NCI-H748 treated with DMSO at 0.1 percent for 48 hours (cell line): ENCODE results near the gene COX17.

ENCODE experiments used
- DNase-seq: peaks from one replicate; lab custom pipeline; 2025; lab: John Stamatoyannopoulos, UW

COX17 gene

DNA sequence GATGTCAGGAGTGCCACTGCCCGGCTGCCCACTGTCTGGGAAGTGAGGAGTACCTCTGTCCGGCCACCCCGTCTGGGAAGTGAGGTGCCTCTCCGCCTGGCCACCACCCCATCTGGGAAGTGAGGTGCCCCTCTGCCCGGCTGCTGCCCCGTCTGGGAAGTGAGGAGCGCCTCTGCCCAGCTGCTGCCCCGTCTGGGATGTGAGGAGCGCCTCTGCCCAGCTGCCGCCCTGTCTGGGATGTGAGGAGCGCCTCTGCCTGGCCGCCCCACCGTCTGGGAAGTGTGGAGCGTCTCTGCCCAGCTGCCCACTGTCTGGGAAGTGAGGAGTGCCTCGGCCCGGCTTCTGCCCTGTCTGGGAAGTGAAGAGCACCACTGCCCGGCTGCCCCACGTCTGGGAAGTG is 3.3 kb downstream of the COX17 start:
- no peak for DNase-seq

DNA sequence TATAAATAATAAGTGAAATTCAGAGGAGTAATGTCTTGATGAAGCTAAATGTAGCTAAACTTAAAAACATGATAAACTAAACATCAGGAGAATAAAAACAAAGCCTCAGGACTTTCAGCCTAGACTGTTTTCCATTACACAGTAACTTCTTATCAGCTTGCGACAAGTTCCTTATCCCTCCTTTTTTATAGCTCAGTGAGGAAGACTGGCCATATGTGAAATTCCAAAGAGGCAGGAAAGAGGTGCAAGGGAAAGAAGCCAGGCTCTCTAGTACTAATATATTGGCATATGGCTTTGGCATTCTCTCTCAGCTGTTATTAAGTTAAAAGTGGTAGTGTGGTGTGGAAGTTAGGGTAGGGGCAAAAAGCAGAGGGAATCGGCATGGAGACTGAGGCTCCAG is 4.4 kb downstream of the COX17 start:
- DNase-seq: no peak

DNA sequence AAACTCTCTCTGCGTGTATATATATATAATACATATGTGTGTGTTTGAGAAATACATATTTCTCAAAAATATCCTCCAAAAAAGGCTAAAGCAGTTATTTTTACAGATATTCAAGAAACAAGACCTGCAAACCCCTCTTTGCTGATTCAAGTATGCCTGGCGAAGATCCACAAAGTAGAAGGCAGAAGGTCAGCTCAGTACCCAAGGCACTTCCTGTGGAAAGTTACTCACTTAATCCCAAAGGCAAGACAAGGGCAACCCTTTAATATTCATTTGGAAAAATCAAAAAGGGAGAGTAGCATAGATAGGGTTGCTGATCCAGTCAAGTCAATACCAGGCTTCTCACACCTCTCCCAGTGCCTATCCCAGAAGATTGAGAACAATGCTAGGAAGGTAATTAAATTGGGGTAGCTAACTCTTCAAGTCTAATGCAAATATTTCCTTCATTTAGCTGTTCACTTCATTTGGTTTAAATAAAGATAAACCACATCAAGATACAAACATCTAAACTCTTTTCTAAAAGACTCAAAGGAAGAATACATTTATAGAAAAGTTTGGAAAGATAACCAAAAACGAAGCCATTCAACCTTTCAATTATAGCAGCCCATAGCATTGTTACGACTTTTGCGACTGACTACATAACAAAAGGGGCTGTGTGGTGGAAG is 7.2 kb downstream of the COX17 start:
- DNase-seq: no peak

DNA sequence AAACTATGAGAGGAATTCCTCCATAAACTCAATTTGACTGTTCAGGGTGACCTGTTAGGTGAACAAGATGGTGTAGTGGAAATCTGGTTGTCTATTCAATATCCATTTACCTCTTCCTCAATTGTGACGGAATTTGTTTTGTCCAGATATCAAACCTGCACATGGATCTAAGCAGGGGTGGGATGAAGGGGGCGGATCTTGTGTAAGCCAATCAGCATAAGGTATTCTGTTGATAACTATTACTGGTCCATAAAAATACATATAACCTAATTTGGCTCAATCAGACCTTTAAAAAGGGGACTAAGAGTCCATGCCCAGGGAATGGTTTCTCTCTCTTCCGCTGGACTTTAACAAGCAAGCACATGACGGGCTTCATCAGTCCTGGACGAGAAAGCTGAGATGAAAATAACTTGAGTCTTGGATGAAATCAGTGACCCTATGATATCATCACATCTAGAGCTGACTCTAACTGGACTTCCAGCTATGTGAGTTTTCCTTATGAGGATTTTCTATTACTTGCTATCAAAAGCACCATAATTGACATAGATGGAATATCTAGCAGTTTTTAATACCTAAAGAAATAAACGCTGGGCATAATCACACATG is 11.1 kb downstream of the COX17 start:
- DNase-seq: no peak

DNA sequence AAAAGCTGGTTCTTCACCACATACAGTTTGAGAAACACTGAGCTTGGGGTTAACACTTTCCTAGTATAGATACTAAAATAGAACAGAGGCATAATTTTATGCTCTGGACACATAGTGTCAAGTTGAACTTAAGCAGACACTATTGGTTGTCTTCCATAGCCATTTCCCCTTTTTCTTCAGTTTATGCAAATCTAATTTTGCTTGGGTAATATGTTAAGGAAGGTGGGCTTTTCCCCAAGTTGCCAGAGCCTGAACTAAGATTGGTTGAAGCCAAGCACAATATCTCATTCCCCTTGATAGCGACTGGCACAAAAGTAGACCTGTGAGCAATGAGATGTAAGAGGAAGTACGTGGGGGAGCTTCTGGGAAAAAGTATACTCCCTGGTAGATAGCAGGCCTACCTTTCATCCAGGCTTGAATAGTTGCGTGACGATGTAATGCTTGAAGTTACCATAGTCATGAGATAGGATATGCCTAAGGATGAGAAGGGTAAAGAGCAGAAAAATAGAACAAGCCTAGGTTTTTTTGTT is 12.3 kb downstream of the COX17 start:
- no peak for DNase-seq

DNA sequence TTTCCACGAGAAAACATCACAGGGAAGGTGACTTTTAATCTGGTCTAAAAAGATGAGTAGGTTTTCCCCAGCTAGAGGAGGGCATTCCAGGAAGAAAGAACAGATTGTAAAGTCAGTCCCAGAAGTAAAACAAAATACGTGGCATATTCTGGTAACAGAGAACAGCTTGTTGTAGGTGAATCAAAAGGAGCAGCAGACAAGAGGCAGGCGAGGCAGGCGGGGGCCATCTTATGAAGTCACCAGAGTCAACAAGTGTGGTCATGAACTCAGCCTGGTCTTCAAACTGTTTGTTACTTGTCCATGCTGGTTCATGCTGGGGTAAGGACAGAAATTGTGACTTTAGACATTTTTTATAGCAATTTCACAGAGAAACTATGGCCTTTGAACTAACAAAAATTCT is 12.8 kb downstream of the COX17 start:
- no peak for DNase-seq

DNA sequence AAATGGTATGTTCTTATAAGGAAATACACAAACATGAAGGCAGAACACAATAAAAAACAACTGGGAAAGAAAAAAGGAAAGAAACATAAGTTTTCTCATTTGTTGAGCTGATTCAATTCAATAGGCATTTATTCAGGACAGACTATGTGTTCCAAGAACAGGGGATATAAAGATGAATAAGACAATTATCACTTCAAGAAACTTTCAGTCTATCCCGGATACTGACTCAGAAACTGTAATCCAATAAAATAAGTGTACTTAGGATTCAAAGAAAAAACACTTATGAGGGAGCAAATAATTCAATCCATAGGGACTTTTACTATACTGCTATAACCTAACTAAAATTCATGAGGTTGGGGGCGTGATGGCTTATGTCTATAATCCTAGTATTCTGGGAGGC is 13.3 kb downstream of the COX17 start:
- no peak for DNase-seq

DNA sequence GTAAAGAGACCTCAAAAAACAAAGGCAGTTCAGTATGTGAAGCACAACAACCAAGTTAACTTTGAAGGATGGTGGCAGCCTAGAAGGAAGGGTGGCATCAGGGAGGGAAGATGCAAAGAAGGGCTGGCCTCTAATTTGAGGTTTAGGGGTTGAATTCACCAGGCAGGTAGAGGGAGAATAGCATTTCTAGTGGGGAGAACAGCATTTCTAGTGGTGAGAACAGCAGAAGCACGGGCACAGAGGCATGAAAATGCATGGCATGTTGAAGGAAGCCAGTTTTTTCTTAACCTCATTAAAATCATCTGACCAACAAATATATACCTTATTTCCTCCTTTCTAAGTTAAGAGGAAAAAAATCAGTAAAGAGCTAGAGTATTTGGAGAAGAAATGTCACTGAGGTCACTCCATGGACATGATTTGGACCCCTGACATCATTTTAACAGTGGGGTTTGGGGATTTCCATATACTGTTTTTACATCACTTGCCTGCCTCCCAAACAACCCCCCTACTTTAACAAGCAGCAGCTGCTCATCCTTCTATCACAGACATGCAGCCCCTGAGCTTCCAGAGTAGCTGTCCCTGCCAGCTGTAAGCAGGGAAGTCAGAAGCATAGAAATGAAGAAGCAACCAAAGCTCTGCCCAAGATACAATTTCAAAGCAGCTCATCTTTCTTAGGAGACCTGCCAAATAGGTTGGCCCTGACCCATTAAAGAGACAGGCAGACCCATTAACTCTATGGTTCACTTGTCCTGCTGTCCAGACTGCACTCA is 14.4 kb downstream of the COX17 start:
- no peak for DNase-seq

DNA sequence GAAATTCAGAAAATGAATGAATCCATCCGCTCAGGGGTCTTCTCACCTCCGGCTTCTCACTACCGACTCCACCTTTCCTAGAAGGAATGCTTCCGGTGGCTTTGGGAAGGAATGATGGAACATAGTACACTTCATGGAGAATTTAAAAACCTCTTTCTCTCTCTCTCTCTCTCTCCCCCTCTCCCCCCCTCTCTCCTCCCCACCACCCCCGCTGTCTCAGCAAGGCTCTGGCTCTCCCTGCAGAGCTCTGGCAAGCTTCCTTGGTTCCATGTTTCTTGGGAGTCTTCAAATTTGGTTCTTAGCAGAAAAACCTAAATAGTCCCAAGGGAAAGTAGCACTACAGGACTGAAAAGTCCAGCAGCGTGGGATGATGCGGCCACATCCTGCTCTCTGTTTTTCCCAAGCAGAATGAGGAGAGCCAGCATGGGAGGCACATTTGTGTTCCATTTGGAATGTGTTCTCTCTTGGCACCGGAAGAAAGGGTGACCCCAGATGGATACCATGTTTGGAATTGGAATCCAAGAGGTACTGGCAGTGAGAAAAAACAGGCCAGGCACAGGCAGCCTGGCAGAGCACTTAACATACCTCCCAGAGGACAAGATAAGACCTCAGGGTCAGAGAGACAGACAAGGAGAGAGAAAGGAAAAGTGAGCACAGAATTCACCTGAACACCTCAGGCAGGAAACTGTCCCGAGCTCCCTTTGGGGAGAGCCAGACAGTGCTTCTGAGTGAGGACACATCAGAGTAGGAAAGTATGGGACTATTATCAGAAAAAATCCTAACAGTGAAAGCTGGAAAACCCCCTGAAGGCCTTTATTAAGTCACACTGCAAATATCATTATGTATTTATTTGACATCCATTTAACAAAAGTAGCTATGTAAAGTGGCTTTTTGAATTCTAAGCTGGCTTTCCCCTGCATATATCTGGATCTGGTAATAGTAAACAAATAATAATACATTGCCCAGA is 16.4 kb downstream of the COX17 start, which contains the start of gene POPDC2:
Gene POPDC2, minus strand, starts transcription at position 116 of the 967 bp plus-strand sequence. CDS start 166 bp downstream, outside the sequence.
- no peak for DNase-seq

DNA sequence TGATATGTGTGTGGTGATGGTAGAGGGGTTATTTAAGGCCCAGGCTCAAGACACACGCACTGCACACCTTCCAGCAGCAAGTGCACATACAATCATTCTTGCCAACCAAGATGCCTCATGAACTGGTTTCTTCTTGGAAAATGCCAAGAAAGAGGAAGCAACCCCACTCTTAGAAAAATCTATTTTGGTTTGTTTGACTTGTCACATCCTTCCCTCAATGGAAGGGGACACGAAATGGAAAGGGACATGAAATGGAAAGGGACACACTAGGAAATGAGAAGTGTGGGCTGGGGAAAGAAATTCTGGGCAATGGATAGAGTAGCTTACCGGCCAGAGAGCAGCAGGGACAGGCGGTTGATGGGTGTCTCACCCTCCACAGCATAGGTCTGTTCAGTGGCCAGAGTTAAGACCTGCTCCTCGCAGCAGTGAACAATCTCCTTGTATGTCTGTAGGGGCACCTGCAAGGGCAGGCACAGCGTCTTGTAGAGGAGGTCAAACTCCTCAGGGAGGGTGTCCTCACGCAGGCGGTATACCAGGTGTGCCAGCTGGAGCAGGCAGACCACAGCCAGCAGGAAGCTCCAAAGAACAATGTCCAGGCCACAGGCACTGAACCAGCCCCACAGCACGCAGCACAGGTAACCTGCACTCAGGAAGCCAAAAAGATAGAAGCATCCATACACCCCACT is 17.5 kb downstream of the COX17 start:
- DNase-seq: no peak

DNA sequence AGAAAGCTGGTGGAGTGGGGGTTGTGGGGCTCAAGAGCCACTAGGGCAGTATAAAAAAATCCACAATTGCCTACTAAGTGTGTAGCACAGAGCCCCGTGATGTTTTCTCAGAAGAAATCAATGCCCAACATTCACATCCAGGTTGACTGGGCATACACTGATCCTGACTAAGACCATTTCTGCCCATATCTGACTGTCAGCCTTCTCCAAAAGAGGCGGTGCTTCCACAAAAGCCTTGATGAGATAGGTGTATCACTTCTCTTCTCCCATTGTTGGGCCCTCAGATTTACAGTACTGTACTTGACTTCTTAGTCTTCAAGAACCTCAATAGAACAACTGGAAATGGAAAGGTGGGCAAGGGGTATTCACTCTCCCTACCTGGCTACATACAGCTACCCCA is 18.2 kb downstream of the COX17 start:
- DNase-seq: no peak

DNA sequence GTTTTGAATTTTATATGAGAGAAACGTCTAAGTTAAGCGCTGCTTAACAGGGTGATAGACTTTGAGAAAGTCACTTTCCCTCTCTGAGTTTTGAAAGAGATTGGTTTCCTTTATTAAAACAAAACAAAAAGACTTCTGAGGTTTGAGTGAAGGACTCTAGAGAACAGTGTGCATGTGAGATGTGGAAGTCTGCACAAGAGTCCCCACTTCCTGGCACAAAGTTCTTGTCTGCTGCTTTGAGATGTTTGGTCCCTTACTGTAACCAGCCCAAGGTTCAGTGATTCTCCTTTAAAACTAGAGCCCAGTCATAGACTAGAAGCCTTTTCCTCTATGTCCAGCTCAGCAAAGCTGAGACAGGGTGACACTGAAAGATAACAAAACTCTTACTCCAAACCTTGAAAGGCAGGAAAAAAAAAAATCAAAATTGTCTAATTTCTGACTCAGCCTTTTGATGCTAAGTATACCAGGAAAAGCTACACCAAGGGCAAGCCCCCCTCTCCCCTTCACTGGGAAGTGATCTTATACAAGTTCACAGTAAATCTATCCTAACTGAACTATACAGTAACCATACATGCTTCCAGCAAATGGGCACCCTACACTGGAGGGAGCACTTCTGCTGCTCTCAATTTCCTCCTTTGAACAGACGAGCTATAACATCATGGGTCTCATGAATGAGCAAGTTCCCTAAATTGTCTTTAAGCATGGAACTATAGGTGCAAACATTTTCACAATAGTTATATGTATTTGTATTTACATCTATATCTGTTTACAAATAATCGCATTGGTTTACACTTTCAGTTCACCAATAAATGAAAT is 19.1 kb downstream of the COX17 start:
- DNase-seq: no peak

DNA sequence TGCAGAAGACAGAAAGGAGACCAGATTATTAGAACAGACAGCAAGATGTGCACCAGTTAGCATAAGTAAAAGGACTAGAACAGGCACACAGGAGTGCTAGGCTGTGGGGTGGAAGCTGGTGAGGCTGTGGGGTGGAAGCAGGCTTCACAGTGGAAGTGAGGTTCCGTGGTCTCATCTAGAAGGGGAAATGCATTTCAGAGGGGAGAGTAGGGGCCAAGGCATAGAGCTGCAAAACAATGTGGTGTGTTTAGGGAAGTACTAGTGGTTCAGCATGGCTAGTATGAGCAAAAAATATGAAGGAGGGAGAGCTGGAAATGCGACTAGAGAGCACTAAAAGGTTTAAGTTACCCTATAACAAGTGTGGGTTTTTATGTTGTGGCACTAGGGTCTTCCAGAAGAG is 23.3 kb downstream of the COX17 start:
- DNase-seq: no peak

DNA sequence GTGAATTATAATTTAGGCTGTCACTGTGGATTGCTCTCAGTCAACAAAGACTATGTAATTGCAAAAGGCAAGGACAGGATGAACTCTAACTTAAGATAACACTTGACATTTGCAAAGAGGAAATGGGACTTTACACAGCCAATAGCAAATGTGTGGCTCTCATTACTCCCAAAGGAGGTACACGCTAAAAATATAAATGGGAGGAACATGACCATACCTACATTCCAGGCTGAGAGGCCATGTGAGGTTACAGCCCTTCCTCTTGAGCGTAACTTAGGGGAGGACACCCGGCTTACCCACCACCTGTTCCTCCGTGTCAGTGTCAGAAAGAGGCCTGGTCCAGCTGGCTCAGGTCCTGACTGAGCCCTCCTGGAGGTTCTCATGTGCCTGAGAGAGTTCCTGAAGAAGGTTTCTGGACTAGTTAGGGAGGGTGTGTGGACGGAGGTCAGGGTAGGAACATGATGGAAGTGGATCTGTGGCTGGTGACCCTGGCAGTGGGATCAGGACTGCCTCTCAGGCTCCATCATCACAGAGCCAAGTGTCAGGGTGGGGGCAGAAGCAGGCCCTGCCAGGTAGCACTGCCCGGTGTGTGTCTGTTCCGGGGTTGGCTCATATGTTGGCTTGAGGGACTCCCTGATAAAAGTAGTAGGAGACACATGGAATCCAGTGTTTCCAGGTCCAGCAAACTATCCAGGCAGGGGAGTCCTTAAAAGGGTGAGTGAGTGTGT is 24.7 kb downstream of the COX17 start:
- DNase-seq: no peak

DNA sequence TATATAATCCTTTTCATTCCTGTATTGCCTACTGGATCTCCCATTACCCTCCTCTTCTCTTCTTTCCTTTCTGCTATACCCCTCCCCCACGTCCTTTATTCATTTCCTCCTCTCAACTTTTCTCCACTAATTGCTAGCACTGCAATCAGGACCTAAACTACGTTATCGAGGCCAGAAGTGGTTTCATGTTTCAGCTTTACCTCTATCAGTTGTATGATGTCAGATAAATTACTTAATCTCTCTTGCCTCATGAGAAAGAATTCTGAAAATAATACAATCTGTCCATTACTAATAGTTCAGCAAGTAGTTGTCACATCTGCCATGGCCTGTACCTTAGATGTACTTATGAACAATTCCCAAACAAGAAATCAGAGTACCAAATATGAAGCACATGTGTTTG is 27.4 kb downstream of the COX17 start:
- no peak for DNase-seq

DNA sequence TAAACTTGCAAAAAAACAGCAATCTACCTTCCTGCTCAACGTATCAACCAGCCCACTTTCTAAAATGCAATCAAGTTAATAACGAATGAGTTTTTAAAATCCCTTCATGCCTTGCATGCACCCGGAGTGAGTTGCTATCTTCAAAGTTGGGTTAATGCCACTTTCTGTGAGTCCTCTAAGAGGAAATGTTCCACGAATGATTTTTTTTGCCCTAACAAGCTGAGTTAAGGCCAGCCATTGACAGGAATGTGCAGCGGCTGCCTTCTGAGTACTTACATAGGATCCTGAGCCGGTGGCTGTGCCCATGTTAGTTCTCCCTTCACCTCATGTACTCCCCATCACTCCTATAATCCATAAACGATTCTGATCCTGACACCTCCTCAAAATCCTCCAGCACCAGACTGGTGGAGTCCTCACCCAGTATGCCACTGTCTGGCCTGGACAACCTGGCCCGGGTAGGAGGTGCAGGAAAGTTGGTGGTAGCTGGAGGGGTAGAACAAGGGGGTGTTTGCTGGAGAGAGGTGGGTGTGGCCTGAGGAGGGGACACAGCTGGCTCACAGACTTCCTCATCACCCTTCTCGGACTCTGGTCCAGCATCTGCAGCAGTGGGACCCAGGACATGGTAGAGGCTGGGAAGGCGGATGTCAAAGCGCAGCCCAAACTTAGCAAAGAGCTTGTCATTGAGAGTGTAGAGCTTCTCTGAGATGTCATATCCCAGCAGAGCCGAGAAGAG is 29.2 kb downstream of the COX17 start:
- DNase-seq: no peak

DNA sequence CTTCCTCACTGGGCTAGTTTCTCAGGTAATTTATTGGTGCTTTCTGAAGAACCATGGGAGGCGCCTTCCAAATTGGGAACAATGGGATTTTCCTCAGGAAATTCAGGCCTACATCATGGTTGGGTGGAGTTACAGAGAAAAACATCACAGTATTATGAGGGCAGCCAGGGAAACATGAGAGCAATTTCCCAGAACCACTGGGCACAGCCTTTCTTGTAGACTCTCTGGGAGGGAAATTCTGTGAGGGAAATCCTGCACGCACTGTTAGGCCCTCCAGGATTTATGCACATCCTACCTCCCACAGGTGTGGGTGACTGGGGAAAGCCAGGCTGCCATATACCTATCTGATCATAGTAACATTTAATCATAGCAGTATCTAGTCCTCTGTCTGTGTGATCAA is 30.0 kb downstream of the COX17 start:
- DNase-seq: no peak

DNA sequence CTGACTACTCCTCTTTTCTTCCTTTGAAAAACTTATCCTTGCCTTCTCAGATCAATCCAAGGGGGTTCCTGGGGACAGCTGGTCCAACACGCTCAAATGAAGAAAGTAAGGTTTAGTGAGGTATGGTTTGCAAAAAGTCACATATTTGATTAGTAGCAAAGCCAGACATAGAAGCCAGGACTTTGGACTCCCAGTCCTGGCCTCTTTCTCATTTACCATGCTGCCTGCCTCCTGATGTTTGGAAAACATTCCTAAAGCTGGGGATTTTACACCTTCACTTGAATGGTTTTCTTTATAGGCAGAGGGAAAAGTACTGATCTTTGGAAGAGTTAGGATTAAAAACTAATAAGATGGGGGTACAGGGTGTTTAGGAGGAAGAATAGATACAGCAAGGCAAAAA is 31.4 kb downstream of the COX17 start:
- no peak for DNase-seq

DNA sequence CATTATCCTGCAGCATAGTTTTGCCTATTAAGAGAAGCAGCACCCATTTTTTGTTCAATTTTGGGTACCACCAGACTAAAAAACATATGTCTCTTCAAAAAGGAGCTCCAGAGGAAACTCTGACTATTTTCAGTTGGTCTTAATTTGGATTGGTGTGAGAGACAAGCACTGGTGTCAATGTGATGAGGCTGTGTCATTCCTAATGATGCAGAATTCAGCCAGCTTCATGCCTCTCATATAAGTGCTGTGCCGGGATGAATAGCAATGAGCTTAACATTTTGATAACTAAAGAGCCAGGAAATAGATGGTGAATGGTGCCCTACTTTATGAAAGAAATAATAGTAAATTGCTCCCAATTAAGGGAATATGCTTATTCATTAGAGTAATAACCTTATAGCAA is 32.7 kb downstream of the COX17 start:
- DNase-seq: no peak
